ENCODE results near the gene PAGE2.
"Not testable (repeated sequence)": the region's sequence is repeated elsewhere in the genome, so short reads cannot be mapped to it uniquely, and the experiment has no call there.

The PAGE2 gene

DNA sequence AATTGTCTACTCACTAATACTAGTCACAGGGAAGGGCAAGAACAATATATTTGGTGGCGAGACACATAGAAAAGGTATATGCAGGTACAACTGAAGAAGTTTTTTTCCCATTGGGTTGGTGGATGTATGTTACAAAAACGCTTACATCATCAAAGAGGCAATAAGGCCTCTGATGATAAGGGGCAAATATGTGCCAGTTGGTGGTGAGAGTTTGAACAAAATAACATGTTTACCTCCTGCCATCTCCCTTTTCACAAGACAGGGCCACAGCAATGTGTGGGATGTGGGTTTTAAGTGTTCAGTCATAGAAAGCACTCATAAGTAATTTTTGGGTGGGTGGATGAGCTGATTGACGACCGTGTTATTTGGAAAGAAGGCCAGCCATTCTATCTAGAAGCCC lies 41.7 kb downstream of the PAGE2 start:
- no peak overlapping the region for H3K4ac ChIP-seq (ENCODE audit: low read depth, low read length)
- H4K91ac ChIP-seq (ENCODE audit: low read depth, low read length) = no peak overlapping the region
- no peak overlapping the region for H3K27ac ChIP-seq (ENCODE audit: low read depth, low read length)
- no peaks in the 10 kb centered on the region for H3K79me1 ChIP-seq (ENCODE audit: low read length)
- WGBS (ENCODE audit: extremely low coverage, insufficient coverage, insufficient read length) = no CpG with 5 or more reads among the region's 4 CpGs
- no peak overlapping the region for H3K4me3 ChIP-seq (ENCODE audit: low read depth, low read length)
- H2AK5ac ChIP-seq (ENCODE audit: low read length) = no peak overlapping the region
- H2BK120ac ChIP-seq (ENCODE audit: insufficient read depth, low read length, poor library complexity) = no peak overlapping the region
- H3K9me3 ChIP-seq (ENCODE audit: insufficient read depth, low read depth, low read length) = no peaks in the 10 kb centered on the region
- H4K8ac ChIP-seq (ENCODE audit: low read depth, low read length) = no peak overlapping the region
- no peaks in the 10 kb centered on the region for H3K36me3 ChIP-seq (ENCODE audit: control insufficient read depth in 1 of 2, insufficient read depth in 2 of 2, low read length in 2 of 2)
- H3K23ac ChIP-seq (ENCODE audit: low read length) = no peak overlapping the region
- H2AFZ ChIP-seq (ENCODE audit: insufficient read depth, low read length, poor library complexity) = no peak overlapping the region
- no peaks in the 10 kb centered on the region for H3K79me2 ChIP-seq (ENCODE audit: control insufficient read depth, insufficient read depth, low read length, poor library complexity)
- H3K9ac ChIP-seq (ENCODE audit: low read length) = no peak overlapping the region
- H2BK12ac ChIP-seq (ENCODE audit: low read length) = no peak overlapping the region
- H2BK5ac ChIP-seq (ENCODE audit: low read depth, low read length, poor library complexity) = no peak overlapping the region
- H4K12ac ChIP-seq (ENCODE audit: low read depth, low read length) = no peak overlapping the region
- no peaks in the 10 kb centered on the region for H3K4me1 ChIP-seq (ENCODE audit: control insufficient read depth in 1 of 2, insufficient read depth in 2 of 2, low read length in 2 of 2)
- no peaks in the 10 kb centered on the region for H3K27me3 ChIP-seq (ENCODE audit: insufficient read depth, low read length)
- H3K4me2 ChIP-seq (ENCODE audit: low read length) = no peak overlapping the region
- no peak for DNase-seq
- H3K18ac ChIP-seq (ENCODE audit: low read length) = no peak overlapping the region
- H3K14ac ChIP-seq (ENCODE audit: low read length) = no peak overlapping the region

DNA sequence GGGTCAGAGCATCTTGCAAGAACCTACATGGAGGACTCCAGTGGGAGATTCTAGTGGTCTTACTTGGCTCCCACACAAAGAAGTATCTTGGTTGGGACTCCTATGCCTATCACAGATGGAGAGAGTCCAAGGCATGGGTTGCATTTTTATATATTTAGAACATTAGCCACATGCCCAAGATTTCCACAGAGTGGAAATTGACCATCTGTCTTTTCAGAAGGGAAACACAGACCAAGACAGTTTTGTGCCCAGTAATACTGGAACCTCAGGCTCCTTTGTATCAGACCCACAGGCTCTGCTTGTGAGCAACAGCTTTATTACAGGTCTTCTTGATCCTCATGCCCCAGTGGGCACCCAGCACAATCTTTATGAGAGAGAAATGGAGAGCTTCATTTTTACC lies 43.6 kb downstream of the PAGE2 start:
- Histone ChIP-seq H3K14ac (ENCODE audit: low read length) (no peak overlapping the region), H3K23ac (ENCODE audit: low read length) (no peak overlapping the region), H2AFZ (ENCODE audit: insufficient read depth, low read length, poor library complexity) (no peak overlapping the region), H3K18ac (ENCODE audit: low read length) (no peak overlapping the region), H3K79me1 (ENCODE audit: low read length) (no peaks in the 10 kb centered on the region), H3K4me2 (ENCODE audit: low read length) (no peak overlapping the region), H2AK5ac (ENCODE audit: low read length) (no peak overlapping the region), H4K8ac (ENCODE audit: low read depth, low read length) (no peak overlapping the region), H3K27ac (ENCODE audit: low read depth, low read length) (no peak overlapping the region), H4K91ac (ENCODE audit: low read depth, low read length) (no peak overlapping the region), H2BK12ac (ENCODE audit: low read length) (no peak overlapping the region), H3K9me3 (ENCODE audit: insufficient read depth, low read depth, low read length) (no peaks in the 10 kb centered on the region), H3K4ac (ENCODE audit: low read depth, low read length) (no peak overlapping the region), H3K4me1 (ENCODE audit: control insufficient read depth in 1 of 2, insufficient read depth in 2 of 2, low read length in 2 of 2) (no peaks in the 10 kb centered on the region), H2BK5ac (ENCODE audit: low read depth, low read length, poor library complexity) (no peak overlapping the region), H3K27me3 (ENCODE audit: insufficient read depth, low read length) (no peaks in the 10 kb centered on the region), H4K12ac (ENCODE audit: low read depth, low read length) (no peak overlapping the region), H2BK120ac (ENCODE audit: insufficient read depth, low read length, poor library complexity) (no peak overlapping the region), H3K9ac (ENCODE audit: low read length) (no peak overlapping the region), H3K79me2 (ENCODE audit: control insufficient read depth, insufficient read depth, low read length, poor library complexity) (no peaks in the 10 kb centered on the region), H3K4me3 (ENCODE audit: low read depth, low read length) (no peak overlapping the region), H3K36me3 (ENCODE audit: control insufficient read depth in 1 of 2, insufficient read depth in 2 of 2, low read length in 2 of 2) (no peaks in the 10 kb centered on the region)
- DNase-seq = no peak

DNA sequence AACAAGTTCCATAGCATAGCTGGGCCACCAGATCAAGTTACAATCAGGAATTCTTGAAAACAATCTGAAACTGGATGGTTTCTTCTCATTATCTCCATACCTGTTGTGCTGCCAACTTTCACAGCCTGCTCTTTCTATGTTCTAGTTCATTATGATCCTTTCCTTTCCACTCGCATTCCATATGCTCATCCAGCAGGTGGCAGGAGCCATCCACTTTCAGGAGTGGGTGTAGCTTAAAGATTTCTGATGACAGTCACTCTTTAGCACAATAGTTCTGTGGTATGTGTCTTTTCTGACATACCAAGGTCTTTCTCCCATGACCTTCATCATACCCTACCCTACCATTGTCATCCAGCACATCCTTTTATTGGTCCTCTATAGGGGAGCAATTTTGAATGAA lies 46.4 kb downstream of the PAGE2 start:
- Histone ChIP-seq H3K27ac (ENCODE audit: low read depth, low read length) (no peak overlapping the region), H3K4me1 (ENCODE audit: control insufficient read depth in 1 of 2, insufficient read depth in 2 of 2, low read length in 2 of 2) (no peaks in the 10 kb centered on the region), H3K79me1 (ENCODE audit: low read length) (no peaks in the 10 kb centered on the region), H4K12ac (ENCODE audit: low read depth, low read length) (no peak overlapping the region), H2BK120ac (ENCODE audit: insufficient read depth, low read length, poor library complexity) (no peak overlapping the region), H3K4me3 (ENCODE audit: low read depth, low read length) (no peak overlapping the region), H3K4me2 (ENCODE audit: low read length) (no peak overlapping the region), H3K4ac (ENCODE audit: low read depth, low read length) (no peak overlapping the region), H3K27me3 (ENCODE audit: insufficient read depth, low read length) (no peaks in the 10 kb centered on the region), H2AK5ac (ENCODE audit: low read length) (no peak overlapping the region), H3K14ac (ENCODE audit: low read length) (no peak overlapping the region), H3K79me2 (ENCODE audit: control insufficient read depth, insufficient read depth, low read length, poor library complexity) (no peaks in the 10 kb centered on the region), H4K91ac (ENCODE audit: low read depth, low read length) (no peak overlapping the region), H3K23ac (ENCODE audit: low read length) (no peak overlapping the region), H2BK5ac (ENCODE audit: low read depth, low read length, poor library complexity) (no peak overlapping the region), H3K36me3 (ENCODE audit: control insufficient read depth in 1 of 2, insufficient read depth in 2 of 2, low read length in 2 of 2) (no peaks in the 10 kb centered on the region), H2BK12ac (ENCODE audit: low read length) (no peak overlapping the region), H3K9me3 (ENCODE audit: insufficient read depth, low read depth, low read length) (no peaks in the 10 kb centered on the region), H3K18ac (ENCODE audit: low read length) (no peak overlapping the region), H4K8ac (ENCODE audit: low read depth, low read length) (no peak overlapping the region), H2AFZ (ENCODE audit: insufficient read depth, low read length, poor library complexity) (no peak overlapping the region), H3K9ac (ENCODE audit: low read length) (no peak overlapping the region)
- WGBS (ENCODE audit: extremely low coverage, insufficient coverage, insufficient read length) = no CpG with 5 or more reads among the region's 1 CpG
- peak in 1 of 2 donors; percentile 57 for DNase-seq

- H3K79me2 ChIP-seq (ENCODE audit: control insufficient read depth, insufficient read depth, low read length, poor library complexity); H3K18ac ChIP-seq (ENCODE audit: low read length); H2BK120ac ChIP-seq (ENCODE audit: insufficient read depth, low read length, poor library complexity); H2BK12ac ChIP-seq (ENCODE audit: low read length); H3K27ac ChIP-seq (ENCODE audit: low read depth, low read length); H4K91ac ChIP-seq (ENCODE audit: low read depth, low read length); H4K12ac ChIP-seq (ENCODE audit: low read depth, low read length); H4K8ac ChIP-seq (ENCODE audit: low read depth, low read length); H3K23ac ChIP-seq (ENCODE audit: low read length); H3K9me3 ChIP-seq (ENCODE audit: insufficient read depth, low read depth, low read length); DNase-seq; H3K4me3 ChIP-seq (ENCODE audit: low read depth, low read length); H3K4me1 ChIP-seq (ENCODE audit: control insufficient read depth in 1 of 2, insufficient read depth in 2 of 2, low read length in 2 of 2); H3K27me3 ChIP-seq (ENCODE audit: insufficient read depth, low read length); H2AK5ac ChIP-seq (ENCODE audit: low read length); H2AFZ ChIP-seq (ENCODE audit: insufficient read depth, low read length, poor library complexity); H2BK5ac ChIP-seq (ENCODE audit: low read depth, low read length, poor library complexity); H3K9ac ChIP-seq (ENCODE audit: low read length); H3K4me2 ChIP-seq (ENCODE audit: low read length); H3K4ac ChIP-seq (ENCODE audit: low read depth, low read length); H3K79me1 ChIP-seq (ENCODE audit: low read length); H3K36me3 ChIP-seq (ENCODE audit: control insufficient read depth in 1 of 2, insufficient read depth in 2 of 2, low read length in 2 of 2); H3K14ac ChIP-seq (ENCODE audit: low read length): not testable (repeated sequence)
- WGBS (ENCODE audit: extremely low coverage, insufficient coverage, insufficient read length) = no CpG with 5 or more reads among the region's 1 CpG
These were observed 52.0 kb downstream of the PAGE2 start for GRCh38 chrX:55140800-55141199.

Data from trophoblast cell (in vitro differentiated cells and primary cell).